Colonic mucosa (tissue), 4 donors: Measurements from ENCODE around the gene IMPG1. TPM values are rescaled to one million over a fixed set of nuclear protein-coding genes. Genes with fewer than 3 reads are reported as not detected.

Experiments used
- DNase-seq: peaks from one replicate; pipeline ENCODE4 v3.0.0-alpha.2; 2020
- H3K27ac ChIP-seq: fragments of 200-600 bp; one replicate; pipeline ENCODE4 v1.8.0; 2021
- H3K27me3 ChIP-seq: fragments of 200-600 bp; one replicate; pipeline ENCODE4 v1.8.0; 2021
- H3K36me3 ChIP-seq: fragments of 200-600 bp; one replicate; pipeline ENCODE4 v1.8.0; 2021
- H3K4me1 ChIP-seq: fragments of 200-600 bp; one replicate; pipeline ENCODE4 v1.8.0; 2021; ENCODE audit warnings: mild to moderate bottlenecking
- H3K4me3 ChIP-seq: fragments of 200-600 bp; one replicate; pipeline ENCODE4 v1.8.0; 2021
- H3K9ac ChIP-seq, 2 donors: one replicate each; pipeline ENCODE4 v1.7.0; 2013; ENCODE audit warnings: control low read depth in 2 of 2, low read depth in 2 of 2, low read length in 2 of 2
- H3K9me3 ChIP-seq: fragments of 200-600 bp; one replicate; pipeline ENCODE4 v1.8.0; 2021
- CTCF ChIP-seq: fragments of 200-600 bp; IDR thresholded peaks from one replicate; pipeline ENCODE4 v1.8.0; 2022; ENCODE audit warnings: antibody characterized with exemption, mild to moderate bottlenecking
- intact Hi-C: fragments of 100-400 bp; cut with DNase I; formaldehyde crosslinking; loops from one replicate; pipeline ENCODE4 v1.14.1; 2022
- total RNA-seq, 2 donors: library from RNA; stranded (reverse); fragmentation: NEBNext Ultra II Directional in 1 of 2; extraction: Animal tissue kit (Norgen Biotek cat#: 25700) in 1 of 2; gene quantifications; one replicate each; pipeline ENCODE4 v1.2.1, GENCODE V29; 2021
- donor health status: healthy.
- donor health status: DM: no; HTN: no; CAD: no.
- donor health status: DM: no; HTN: no; CAD: no.

Gene IMPG1
- total RNA-seq, 2 donors from 2014 or later: not detected

- Histone ChIP-seq H3K36me3 (no peaks in the 10 kb centered on the region), H3K4me1 (no peaks in the 10 kb centered on the region), H3K9me3 (no peaks in the 10 kb centered on the region), H3K4me3 (no peak overlapping the region), H3K27me3 (no peaks in the 10 kb centered on the region), H3K27ac (no peak overlapping the region), H3K9ac (no peak overlapping the region)
- intact Hi-C loops: no loop called here
- no peak for DNase-seq
- TF ChIP-seq CTCF: no peak
Observed at GRCh38 chr6:75986935-75987334, 85.5 kb downstream of the IMPG1 start.

GRCh38 chr6:75975904-75976303, 96.6 kb downstream of the IMPG1 start:
- Histone ChIP-seq H3K27me3 (no peaks in the 10 kb centered on the region), H3K4me1 (no peaks in the 10 kb centered on the region), H3K36me3 (no peaks in the 10 kb centered on the region), H3K9me3 (no peaks in the 10 kb centered on the region), H3K4me3 (no peak overlapping the region), H3K9ac (no peak overlapping the region), H3K27ac (no peak overlapping the region)
- no peak for TF ChIP-seq CTCF
- intact Hi-C loops: no loop called here
- DNase-seq: no peak

- Histone ChIP-seq H3K9me3 (no peaks in the 10 kb centered on the region), H3K27me3 (no peaks in the 10 kb centered on the region), H3K9ac (no peak overlapping the region), H3K36me3 (no peaks in the 10 kb centered on the region), H3K4me1 (no peaks in the 10 kb centered on the region), H3K27ac (no peak overlapping the region), H3K4me3 (no peak overlapping the region)
- intact Hi-C loops: no loop called here
- no peak for TF ChIP-seq CTCF
- DNase-seq: no peak
Observed at GRCh38 chr6:75970093-75970492, 102.4 kb downstream of the IMPG1 start.

GRCh38 chr6:75968143-75968542, 104.3 kb downstream of the IMPG1 start:
- no peak for TF ChIP-seq CTCF

GRCh38 chr6:75963569-75963968, 108.9 kb downstream of the IMPG1 start:
- H3K27me3 ChIP-seq: no peaks in the 10 kb centered on the region
- H3K36me3 ChIP-seq: no peaks in the 10 kb centered on the region
- H3K9ac ChIP-seq: no peak overlapping the region
- H3K9me3 ChIP-seq: no peaks in the 10 kb centered on the region
- no peak overlapping the region for H3K27ac ChIP-seq
- DNase-seq: no peak
- TF ChIP-seq CTCF: no peak
- intact Hi-C loops: no loop called here
- H3K4me3 ChIP-seq: no peak overlapping the region
- no peaks in the 10 kb centered on the region for H3K4me1 ChIP-seq

More at GRCh38 chr6:75968143-75968542, 104.3 kb downstream of the IMPG1 start:
- Histone ChIP-seq H3K27ac (no peak overlapping the region), H3K27me3 (no peaks in the 10 kb centered on the region), H3K4me1 (no peaks in the 10 kb centered on the region), H3K36me3 (no peaks in the 10 kb centered on the region), H3K4me3 (no peak overlapping the region), H3K9me3 (no peaks in the 10 kb centered on the region), H3K9ac (no peak overlapping the region)
- intact Hi-C loops: no loop called here
- no peak for DNase-seq

- Histone ChIP-seq H3K27ac (no peak overlapping the region), H3K9me3 (no peaks in the 10 kb centered on the region), H3K4me1 (no peaks in the 10 kb centered on the region), H3K9ac (no peak overlapping the region), H3K36me3 (no peaks in the 10 kb centered on the region), H3K27me3 (no peaks in the 10 kb centered on the region), H3K4me3 (no peak overlapping the region)
- TF ChIP-seq CTCF: no peak
- DNase-seq: no peak
- intact Hi-C loops: no loop called here
Observed at GRCh38 chr6:75952128-75952527, 120.3 kb downstream of the IMPG1 start.
